ENCODE measurements around the gene CHSY1. TPM values are rescaled to one million over a fixed set of nuclear protein-coding genes. Genes with fewer than 3 reads are reported as not detected.
A peak's percentile ranks its signal among the peaks of the same experiment; 100 is the strongest.

Gene CHSY1
- total RNA-seq, 1 donor from 2014 or later: 43.0 TPM

DNA sequence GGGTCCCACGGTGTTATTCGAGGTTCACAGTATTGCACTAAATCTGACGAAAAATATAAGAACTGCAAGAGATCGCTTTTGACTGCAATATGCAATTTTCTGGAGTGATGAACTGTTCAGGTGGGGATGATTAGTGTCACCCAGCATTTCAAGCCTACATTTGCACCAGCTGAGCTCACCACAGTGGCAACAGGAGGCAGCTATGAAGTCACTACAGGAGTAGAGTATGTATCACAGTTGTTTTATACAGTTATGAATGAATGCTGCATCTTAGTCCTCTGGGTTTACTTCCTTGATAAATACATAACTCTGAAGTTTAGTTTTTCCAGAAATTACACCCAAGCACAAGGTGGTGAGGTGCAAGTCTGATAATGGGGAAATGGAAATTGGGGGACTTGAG is 69.6 kb downstream of the CHSY1 start:
- no peak for DNase-seq (ENCODE audit: extremely low spot score, unreplicated experiment)
- no peaks in the 10 kb centered on the region for H3K27me3 Mint-ChIP-seq
- peaks cover 12% of the 10 kb centered on the region for H3K4me1 Mint-ChIP-seq (ENCODE audit: unreplicated experiment)
- H3K4me3 Mint-ChIP-seq: no peak overlapping the region
- TF ChIP-seq, protein P1, sequence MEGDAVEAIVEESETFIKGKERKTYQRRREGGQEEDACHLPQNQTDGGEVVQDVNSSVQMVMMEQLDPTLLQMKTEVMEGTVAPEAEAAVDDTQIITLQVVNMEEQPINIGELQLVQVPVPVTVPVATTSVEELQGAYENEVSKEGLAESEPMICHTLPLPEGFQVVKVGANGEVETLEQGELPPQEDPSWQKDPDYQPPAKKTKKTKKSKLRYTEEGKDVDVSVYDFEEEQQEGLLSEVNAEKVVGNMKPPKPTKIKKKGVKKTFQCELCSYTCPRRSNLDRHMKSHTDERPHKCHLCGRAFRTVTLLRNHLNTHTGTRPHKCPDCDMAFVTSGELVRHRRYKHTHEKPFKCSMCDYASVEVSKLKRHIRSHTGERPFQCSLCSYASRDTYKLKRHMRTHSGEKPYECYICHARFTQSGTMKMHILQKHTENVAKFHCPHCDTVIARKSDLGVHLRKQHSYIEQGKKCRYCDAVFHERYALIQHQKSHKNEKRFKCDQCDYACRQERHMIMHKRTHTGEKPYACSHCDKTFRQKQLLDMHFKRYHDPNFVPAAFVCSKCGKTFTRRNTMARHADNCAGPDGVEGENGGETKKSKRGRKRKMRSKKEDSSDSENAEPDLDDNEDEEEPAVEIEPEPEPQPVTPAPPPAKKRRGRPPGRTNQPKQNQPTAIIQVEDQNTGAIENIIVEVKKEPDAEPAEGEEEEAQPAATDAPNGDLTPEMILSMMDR (conservative IDR thresholded peaks at IDR 0.05): no peak
- H3K27ac Mint-ChIP-seq: no peak overlapping the region
- H3K36me3 Mint-ChIP-seq: peaks cover 51% of the 10 kb centered on the region
- peaks cover 6% of the 10 kb centered on the region for H3K9me3 Mint-ChIP-seq

DNA sequence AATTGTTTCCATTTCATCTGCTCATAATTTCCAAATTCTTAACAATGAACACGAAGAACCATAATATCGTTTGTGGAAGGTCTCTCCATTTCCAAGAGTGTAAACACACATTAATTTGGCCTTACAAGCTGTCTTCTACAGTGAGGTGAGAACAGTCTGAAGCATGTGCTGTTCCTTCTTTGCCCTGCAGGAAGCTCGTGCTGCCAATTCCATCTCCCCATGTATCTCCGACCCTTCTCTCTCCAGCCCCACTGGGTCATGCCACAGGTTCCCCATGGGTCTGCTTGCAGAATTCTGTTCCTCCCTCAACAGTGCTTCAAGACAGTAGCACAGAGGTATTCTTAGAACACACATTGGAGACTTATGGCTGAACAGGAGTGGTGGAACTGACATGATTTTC is 70.5 kb downstream of the CHSY1 start:
- DNase-seq (ENCODE audit: extremely low spot score, unreplicated experiment): no peak
- Mint-ChIP-seq H3K4me3 (no peak overlapping the region), H3K36me3 (peaks cover 57% of the 10 kb centered on the region), H3K4me1 (ENCODE audit: unreplicated experiment) (peaks cover 12% of the 10 kb centered on the region), H3K9me3 (peaks cover 6% of the 10 kb centered on the region), H3K27ac (no peak overlapping the region), H3K27me3 (no peaks in the 10 kb centered on the region)
- TF ChIP-seq, protein P1 (conservative IDR thresholded peaks at IDR 0.05): no peak

DNA sequence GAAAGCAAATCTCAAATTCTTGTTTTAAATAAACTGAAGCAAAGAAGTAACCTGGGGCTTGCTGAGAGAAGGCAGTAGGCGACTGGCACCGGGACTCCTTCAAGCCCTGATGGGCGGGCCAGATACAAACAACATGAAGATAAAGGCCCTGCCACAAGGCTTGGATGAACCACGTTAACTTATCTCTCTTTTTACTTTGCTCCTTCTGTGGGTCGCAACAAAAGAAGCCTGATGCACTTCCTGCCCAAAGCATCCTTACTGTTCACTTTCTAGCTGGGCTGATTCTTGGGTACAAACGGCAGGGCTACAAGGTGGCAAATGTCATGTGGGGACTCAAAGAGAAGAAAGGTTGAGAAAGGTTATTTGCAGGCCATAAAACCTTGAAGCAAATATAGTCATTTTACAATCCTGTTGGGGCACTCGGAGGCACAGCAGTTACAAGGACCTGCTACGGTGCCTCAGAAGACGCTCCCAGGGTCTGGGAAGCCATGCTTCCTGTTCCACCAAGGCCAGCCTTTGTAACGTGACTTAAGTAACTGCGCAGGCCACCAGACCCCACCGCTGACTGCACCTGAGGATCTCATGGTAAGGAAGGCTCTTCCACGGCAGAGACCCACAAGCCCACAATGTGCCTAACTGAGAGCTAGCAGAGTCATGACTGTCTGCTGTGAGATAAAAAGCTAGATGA is 71.1 kb downstream of the CHSY1 start:
- no peak overlapping the region for H3K4me3 Mint-ChIP-seq
- TF ChIP-seq, protein P1 (conservative IDR thresholded peaks at IDR 0.05): no peak
- peak overlapping the region; percentile 12 for H3K27ac Mint-ChIP-seq

DNA sequence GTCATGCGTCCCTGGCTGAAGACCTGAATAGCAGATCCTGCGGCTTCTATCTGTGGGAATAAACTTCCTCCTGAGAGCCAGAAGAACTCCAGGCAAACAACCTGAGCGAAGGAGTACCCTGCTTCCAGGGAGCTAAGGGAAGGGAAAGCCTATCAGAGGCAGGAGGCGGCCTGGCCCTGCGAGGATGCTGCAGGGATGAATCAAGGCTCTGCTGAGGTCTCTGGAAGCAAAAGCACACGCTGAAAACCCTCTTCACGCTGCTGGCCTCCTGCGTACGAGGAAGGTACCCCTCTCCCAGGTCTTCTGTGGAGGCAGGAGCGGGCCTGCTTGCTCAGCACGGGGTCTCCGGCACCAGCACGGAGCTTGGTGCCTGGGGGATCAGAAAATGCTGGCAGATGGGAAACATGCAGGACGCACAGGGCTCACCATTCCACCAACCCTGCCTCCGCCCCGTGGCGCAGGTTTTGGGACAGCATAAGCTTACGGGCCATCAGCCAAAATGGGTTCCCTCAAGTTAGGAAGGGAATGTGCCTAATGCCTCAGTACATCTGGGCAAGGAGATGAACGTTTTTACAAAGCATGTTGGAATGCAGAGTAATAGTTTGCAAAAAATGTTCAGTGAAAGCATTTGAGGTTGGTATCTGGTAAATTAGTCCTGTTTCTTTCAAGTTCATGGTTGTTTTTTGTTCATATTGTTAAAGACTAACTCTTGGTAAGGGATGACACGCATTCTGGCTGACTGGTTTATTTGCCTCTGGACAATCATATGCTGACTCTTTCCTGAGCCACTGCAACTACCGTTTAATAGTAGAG is 72.3 kb downstream of the CHSY1 start:
- H3K27me3 Mint-ChIP-seq: no peaks in the 10 kb centered on the region
- no peak for DNase-seq (ENCODE audit: extremely low spot score, unreplicated experiment)
- H3K9me3 Mint-ChIP-seq: peaks cover 6% of the 10 kb centered on the region
- H3K27ac Mint-ChIP-seq: no peak overlapping the region
- no peak overlapping the region for H3K4me3 Mint-ChIP-seq
- TF ChIP-seq, protein P1 (conservative IDR thresholded peaks at IDR 0.05): no peak
- peaks cover 8% of the 10 kb centered on the region for H3K4me1 Mint-ChIP-seq (ENCODE audit: unreplicated experiment)
- peaks cover 69% of the 10 kb centered on the region for H3K36me3 Mint-ChIP-seq

More for the DNA sequence above, 71.1 kb downstream of the CHSY1 start:
- DNase-seq (ENCODE audit: extremely low spot score, unreplicated experiment): no peak
- H3K9me3 Mint-ChIP-seq: peaks cover 6% of the 10 kb centered on the region
- H3K4me1 Mint-ChIP-seq (ENCODE audit: unreplicated experiment): peaks cover 12% of the 10 kb centered on the region
- H3K36me3 Mint-ChIP-seq: peaks cover 60% of the 10 kb centered on the region
- H3K27me3 Mint-ChIP-seq: no peaks in the 10 kb centered on the region

DNA sequence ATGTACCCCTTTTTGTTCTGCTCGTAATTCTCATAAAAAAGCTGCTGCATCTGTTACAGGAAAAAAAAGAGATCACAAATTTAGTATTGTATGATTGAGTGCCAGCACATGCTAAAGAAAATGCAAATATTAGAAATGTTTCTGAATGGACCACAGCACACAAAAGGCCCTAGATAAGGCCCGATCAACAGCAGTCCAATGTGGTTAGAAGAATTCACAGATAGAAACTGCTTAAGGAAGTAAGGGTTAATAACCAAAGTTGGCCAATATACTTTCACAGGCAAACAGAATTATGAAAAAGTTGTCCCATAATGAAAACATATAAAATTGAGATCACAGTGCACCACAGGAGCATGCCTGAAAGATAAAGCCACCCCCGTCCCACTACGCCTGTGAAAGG is 72.9 kb downstream of the CHSY1 start:
- no peak overlapping the region for H3K27ac Mint-ChIP-seq
- no peak overlapping the region for H3K4me3 Mint-ChIP-seq
- no peak for DNase-seq (ENCODE audit: extremely low spot score, unreplicated experiment)
- peaks cover 6% of the 10 kb centered on the region for H3K9me3 Mint-ChIP-seq
- peaks cover 9% of the 10 kb centered on the region for H3K4me1 Mint-ChIP-seq (ENCODE audit: unreplicated experiment)
- no peaks in the 10 kb centered on the region for H3K27me3 Mint-ChIP-seq
- H3K36me3 Mint-ChIP-seq: peaks cover 74% of the 10 kb centered on the region
- TF ChIP-seq, protein P1 (conservative IDR thresholded peaks at IDR 0.05): no peak
